DMS114 treated with DMSO at 0.1 percent for 48 hours (cell line): Measurements from ENCODE around the gene SPOPL.

Source experiments
- DNase-seq: peaks from one replicate; lab custom pipeline; 2025; ENCODE audit not compliant: unreplicated experiment; lab: John Stamatoyannopoulos, UW

SPOPL gene

DNA sequence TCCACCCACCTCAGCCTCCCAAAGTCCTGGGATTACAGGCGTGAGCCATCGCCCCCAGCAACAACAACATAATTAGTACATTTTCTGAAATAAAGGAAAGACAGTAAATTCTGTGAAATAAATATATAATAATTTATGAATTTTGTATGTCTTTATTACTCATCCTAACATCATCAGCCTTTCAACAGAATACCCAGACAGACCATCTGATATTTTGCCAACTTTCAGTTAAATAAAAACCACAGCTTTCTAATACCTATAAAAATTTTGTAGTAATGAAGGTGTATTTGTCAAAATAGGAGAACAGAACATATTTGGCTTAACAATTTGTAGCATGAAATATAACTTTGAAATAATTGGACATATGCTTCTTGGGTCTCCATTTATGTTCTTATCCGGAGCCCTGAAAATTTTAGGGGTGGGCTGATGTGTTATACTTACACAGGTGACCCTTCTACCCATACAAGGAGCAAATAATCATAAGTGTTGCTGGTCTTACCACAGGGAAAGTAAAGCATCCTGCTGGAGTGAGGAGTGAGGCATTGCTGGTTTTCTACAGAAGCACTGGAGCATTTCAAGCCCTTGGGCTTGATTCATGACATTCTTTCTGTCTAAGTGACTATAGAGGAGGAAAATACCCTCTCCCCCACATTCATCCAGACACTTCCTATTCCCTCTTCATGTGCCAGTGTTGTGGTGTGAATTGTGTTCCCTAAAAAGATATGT is 99.3 kb downstream of the SPOPL start:
- DNase-seq: no peak

DNA sequence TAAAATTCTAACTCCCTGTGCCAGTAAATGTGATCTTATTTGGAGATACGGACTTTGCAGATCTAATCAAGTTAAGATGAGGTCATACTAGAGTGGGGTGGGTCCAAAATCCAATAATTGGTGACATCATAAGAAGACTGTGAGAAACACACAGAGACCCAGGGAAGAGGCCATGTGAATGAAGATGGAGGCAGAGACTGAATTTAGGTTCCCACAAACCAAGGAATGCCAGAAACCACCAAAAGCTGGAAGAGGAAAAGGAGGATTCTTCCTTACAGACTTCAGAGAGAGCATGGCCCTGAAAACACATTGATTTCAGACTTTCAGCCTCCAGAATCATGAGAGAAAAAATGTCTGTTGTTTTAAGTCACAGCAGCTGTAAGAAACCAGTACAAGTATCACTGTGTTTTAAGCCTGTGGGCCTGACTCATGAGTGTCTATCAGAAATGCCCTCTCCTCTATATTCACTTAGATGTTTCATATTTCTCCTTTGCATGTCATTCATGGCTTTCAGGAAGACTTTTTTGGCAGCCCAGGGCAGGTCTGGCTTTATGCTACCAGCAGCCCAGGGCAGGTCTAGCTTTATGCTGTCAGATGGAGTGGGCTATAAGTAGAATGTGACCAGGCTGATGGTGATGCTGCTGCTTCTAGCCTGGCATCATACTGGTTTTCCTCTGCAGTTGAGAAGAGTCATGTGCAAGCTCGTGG is 100.0 kb downstream of the SPOPL start:
- DNase-seq: no peak

DNA sequence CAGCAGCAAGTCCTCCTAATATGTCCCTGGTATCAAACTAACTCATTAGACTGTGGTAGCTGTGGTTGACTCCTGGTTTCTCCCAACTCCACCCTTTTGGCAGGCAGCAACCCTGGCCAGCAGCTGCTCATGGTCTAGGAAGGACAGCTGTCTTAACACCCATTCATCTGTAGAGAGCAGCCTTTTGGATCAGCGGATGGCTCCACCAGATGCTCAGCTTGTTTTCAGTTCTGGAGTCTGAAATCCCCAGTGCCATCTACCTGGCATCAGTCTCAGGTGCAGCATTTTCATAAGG is 100.5 kb downstream of the SPOPL start:
- no peak for DNase-seq

DNA sequence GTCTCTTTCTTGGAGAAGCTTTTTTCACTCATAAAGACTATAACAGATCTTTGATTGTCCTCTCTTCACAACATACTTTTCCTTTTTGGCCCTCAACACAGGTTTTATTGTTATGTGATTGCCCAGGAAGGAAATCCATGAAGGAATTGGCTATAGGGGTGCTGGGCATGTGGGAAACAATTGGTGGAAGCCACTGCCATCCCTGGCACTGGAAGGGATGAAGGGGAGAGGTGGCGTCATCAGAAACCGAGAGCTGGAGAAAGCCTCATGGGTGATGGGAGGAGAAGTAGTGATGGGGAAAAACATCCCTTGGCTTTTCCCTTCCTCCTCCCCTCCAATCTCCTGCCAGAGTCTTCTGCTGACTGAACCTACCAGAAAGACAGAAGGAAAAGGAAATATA is 106.2 kb downstream of the SPOPL start:
- DNase-seq: no peak

DNA sequence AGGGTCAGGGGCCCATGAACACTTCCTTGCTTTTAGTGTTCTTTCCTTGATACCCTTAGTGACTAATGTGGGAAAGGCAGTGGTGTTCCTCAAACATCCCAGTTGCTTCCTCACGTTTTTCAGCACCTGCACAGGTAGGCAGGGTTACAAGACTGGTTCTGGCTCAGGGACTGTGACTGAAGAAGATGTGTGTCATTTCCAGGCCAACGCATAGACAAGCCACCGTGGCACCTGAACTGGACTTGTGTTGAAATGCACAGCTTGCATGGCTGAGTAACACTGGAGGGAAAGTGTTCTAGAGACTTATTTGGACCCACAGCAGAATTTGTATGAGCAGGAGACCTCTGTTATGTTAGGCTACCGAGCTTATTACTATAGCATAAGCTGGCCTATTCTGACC is 107.9 kb downstream of the SPOPL start:
- DNase-seq: no peak

DNA sequence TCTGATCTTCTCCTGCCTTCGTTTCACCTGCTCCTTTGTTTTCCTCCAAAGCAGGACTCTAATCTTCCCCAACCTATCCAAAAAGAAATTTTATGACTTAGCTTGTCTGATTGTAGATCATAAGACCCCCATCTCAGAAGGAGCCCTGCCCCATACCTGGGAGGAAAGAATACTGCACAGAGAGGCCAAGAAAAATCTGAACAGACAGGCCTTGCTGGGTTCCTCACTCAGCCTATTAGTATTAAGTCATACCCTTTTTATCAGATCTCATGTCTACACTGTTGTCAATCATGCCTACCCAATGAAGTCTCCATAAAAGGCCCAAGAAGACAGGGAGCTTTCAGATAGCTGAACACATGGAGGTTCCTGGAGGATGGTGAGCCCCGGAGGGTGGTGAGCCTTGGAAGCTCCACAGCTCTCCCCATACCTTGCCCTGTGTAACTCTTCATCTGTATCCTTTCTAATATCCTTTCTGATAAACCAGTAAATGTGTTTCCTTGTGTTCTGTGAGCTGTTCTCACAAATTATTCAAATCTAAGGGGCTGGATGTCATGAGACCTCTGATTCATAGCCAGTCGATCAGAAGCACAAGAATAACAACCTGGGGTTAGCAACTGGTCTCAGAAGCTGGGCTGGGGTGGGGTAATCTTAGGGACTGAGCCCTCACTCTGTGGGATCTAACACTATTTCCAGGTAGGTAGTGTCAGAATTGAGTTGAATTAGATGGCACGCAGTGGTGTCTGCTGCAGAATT is 108.8 kb downstream of the SPOPL start:
- DNase-seq: no peak

DNA sequence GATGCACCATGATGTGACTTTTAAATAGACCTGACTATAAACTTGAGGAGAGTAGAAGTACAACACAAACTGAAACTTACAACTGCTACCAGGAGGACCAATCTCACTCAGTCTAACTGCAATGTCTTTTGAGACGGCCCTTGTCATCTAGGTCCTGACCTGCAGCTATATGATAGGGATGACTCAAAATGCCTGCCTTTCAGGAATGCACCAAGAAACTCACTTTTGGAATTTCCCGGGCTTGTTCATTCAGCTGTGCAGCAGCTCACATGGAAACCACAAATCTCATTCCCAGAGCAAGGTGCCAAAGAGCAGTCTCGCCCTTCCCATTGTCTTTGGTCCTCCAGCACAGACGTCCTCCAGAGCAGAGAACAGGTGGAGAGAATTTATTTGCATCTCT is 113.7 kb downstream of the SPOPL start:
- no peak for DNase-seq

DNA sequence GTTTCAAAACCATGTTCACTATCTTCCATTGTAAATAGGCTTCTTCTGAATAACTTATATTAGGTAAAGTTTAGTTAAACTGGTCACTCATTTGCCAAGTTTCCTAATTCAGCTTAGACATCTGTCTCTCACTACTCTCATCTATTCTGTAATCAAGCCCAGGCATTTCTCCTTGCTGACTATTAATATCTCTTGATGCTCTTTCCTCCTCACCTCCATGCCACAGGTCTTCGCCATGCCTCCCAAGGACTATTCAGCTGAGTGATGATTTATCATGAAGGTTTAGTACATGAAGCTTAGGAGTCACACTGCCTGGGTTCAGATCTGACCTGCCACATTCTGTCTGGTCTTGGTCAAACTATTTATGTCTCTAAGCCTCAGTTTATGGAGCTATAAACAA is 115.5 kb downstream of the SPOPL start:
- no peak for DNase-seq

DNA sequence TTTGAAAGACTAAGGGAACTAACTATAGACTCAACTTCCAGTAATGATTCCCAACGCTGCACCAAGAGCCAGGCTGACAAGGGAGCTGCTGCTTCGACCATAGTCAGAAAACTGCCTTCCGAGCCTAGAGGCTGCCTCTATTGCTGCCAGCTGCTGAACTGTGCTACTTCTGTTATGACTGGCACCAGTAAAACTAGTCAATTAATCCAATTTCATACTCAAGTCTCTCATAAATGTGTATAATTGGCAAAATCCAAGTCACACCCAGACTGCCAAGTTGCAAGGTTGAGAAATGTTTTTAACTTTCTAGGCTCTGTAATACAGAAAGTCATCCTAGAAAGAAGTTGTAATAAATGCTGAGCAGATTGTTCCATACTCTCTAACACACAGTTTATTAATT is 117.4 kb downstream of the SPOPL start:
- DNase-seq: no peak

DNA sequence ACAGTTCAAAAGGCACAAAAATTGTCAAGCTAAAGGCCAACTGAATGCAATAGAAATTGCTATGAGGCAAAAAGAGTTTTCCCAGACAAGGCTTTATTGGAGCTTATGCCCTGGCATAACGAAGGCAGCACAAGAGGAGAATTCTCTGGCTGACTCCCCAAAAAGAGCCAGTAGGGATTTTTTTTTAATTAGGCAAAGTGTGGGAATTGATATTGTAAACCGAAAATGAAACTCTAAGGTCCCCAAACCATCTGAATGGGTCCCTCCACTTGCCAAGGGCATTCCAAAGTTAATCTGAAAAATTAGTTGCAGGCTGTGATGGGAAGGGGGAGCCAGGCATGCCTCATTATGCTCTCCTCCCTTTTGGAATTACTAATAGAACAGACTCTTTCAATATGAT is 118.9 kb downstream of the SPOPL start:
- DNase-seq: no peak

DNA sequence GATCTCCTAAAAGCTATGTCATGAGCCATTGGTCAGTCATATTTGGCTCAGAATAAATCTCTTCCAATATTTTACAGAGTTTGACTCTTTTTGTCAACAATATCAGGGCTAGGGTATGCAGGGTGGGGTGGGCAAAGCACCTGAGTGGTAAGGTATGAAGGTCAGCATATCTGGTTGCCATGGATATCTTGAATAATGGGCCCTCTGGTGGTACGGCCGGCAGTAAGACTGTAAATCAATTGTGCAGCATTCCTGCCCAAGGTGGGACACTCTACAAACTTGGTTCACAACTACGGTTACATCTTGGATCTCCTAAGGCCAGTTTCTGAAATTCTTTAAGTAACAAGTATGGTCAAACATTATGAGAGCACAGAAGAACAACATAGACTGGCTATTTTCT is 119.6 kb downstream of the SPOPL start:
- DNase-seq: no peak

DNA sequence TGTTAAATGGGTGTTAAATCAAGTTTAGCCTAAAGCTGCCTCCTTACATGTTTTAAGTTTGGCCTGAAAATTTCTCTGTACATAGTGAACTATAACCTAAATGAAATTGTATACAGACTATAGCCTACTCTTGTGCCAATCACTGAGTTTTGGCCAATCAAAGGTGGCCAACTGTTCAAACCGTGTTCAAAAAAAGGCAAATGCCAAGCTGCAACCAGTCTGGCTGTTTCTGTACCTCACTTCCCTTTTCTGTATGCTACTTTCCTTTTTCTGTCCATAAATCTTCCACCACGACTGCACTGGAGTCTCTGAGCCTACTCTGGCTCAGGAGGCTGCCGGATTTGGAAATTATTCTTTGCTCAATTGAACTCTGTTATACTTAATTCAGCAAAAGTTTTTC is 121.0 kb downstream of the SPOPL start:
- no peak for DNase-seq
